H1 (cell line): ENCODE measurements around the gene CCL22. TPM values are rescaled to one million over a fixed set of nuclear protein-coding genes. Genes with fewer than 3 reads are reported as not detected.

Experiments
- CBX8 ChIP-seq: fragments of 300-800, 300-1000 bp; sonication (generic); IDR thresholded peaks from 2 replicates; pipeline ENCODE4 v1.7.1; 2016; ENCODE audit warnings: low read depth, low read length, borderline replicate concordance
- CHD7 ChIP-seq: fragments of 300-600 bp; sonication (generic); IDR thresholded peaks from 2 replicates; pipeline ENCODE4 v1.7.1; 2012; ENCODE audit warnings: low read length, moderate library complexity, mild to moderate bottlenecking, inconsistent platforms; ENCODE audit not compliant: insufficient replicate concordance
- polyA plus RNA-seq, 7 experiments: library from polyadenylated mRNA; depleted of rRNA in 3 of 7; stranded (reverse) in 5 of 7; unstranded in 2 of 7; fragments of >200 nt in 5 of 7; fragments of 200-250 nt in 2 of 7; gene quantifications; 1 replicate in 5 of 7; 2 replicates in 1 of 7; 4 replicates in 1 of 7; pipeline versions ENCODE4 v1.2.1 to v1.2.3, GENCODE V29; 2011 to 2013; ENCODE audit warnings: missing spikeins in 2 of 7, mixed read lengths in 2 of 7
- total RNA-seq: library from RNA; stranded (reverse); fragmentation: NEBNext Ultra II Directional; extraction: Animal tissue kit (Norgen Biotek cat#: 25700); gene quantifications from 2 replicates; pipeline ENCODE4 v1.2.1, GENCODE V29; 2021

The CCL22 gene
- total and polyA plus RNA-seq, 2 of the 8 experiments (the other 6 are each of a cell fraction or from before 2014, with no cell fraction given): not detected

DNA sequence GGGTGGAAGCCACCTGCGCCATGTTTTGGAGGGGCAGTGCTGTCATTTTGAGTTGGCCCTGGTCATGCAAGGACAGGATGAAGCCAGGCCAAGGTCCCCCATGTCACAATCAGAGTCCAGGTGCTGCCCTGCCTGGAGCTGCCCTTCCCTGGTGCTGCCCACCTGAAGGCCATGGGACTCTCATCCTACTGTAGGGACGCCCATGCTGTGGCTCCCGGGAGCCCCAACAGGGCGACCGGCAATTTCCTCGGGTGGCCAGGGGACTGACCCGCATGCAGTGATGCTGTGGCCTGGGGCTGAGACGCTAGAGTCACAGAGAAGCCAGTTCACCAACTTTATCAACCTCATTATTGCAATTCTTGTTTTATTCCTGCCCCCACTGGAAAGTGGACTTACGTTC lies 54.0 kb downstream of the CCL22 start (continued):
- TF ChIP-seq CHD7: no peak
- TF ChIP-seq CBX8: no peak
